Astrocyte of the spinal cord (primary cell): ENCODE results near the gene THRB.
A peak's percentile ranks its signal among the peaks of the same experiment; 100 is the strongest.

ENCODE experiments used
- DNase-seq: peaks from one replicate; pipeline ENCODE4 v3.0.0; 2011; ENCODE audit warnings: low read depth, low spot score
- H3K4me3 ChIP-seq: 2 replicates; pipeline ENCODE4 v1.5.1; 2011; ENCODE audit warnings: low read depth, mild to moderate bottlenecking, low read length, moderate library complexity
- CTCF ChIP-seq: IDR thresholded peaks from 2 replicates; pipeline ENCODE4 v1.5.1; 2012; ENCODE audit warnings: low read depth, mild to moderate bottlenecking, low read length, inconsistent platforms
- in situ Hi-C: cut with HindIII; loops from 2 replicates; pipeline ENCODE4 v1.10.0; 2017; ENCODE audit warnings: low sequenced_read_pairs

Gene THRB

GRCh38 chr3:24302396-24302795 lies 192.3 kb downstream of the THRB start:
- H3K4me3 ChIP-seq: no peak overlapping the region
- in situ Hi-C loops: no loop called here
- TF ChIP-seq CTCF: no peak
- no peak for DNase-seq

GRCh38 chr3:24300949-24301348 lies 193.7 kb downstream of the THRB start:
- no peak for DNase-seq
- TF ChIP-seq CTCF: no peak
- no peak overlapping the region for H3K4me3 ChIP-seq
- in situ Hi-C loops: no loop called here

- DNase-seq: peak; percentile 53
- in situ Hi-C loops: no loop called here
- no peak for TF ChIP-seq CTCF
- H3K4me3 ChIP-seq: no peak overlapping the region
These were observed 194.6 kb downstream of the THRB start for GRCh38 chr3:24299806-24300626.

GRCh38 chr3:24299246-24299805 lies 195.3 kb downstream of the THRB start:
- H3K4me3 ChIP-seq: no peak overlapping the region
- peak; percentile 22 for DNase-seq
- TF ChIP-seq CTCF: no peak
- in situ Hi-C loops: no loop called here

GRCh38 chr3:24296441-24297205 lies 198.0 kb downstream of the THRB start:
- peak; percentile 18 for DNase-seq
- no peak overlapping the region for H3K4me3 ChIP-seq
- in situ Hi-C loops: no loop called here
- TF ChIP-seq CTCF: no peak

GRCh38 chr3:24294150-24294549 lies 200.5 kb downstream of the THRB start:
- no peak for DNase-seq
- no peak for TF ChIP-seq CTCF
- no peak overlapping the region for H3K4me3 ChIP-seq
- in situ Hi-C loops: no loop called here
